ENCODE results near the gene CXXC5.

DNA sequence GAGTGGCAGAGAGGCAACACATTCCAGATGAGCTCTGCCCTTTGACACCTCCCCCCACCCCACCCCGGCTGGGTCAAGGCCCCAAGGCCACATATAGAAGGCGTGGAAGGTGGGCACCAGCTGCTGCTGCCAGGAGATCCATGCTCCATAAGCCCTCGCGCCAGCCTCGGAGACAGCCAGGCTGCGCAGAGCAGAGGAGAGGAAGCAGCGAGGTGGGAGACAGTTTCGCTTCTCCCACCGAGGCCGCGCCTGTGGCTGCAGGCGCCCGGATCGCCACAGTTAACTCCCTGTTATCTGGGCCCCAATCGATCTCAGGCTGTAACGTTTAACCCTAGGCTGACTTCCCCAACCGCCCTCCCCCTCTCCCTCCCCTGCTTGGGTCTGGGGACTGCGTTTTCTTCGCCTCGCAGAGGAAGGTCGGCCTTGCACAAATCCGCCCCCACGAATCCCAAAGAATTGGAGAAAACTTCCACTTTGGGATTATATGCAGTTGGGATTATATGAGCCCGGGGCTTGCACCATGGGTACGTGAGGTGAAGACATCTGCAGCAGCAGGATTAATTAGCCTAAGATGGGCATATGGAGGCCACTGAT is 1.1 kb upstream of the CXXC5 start:
- TF ChIP-seq, protein P1, sequence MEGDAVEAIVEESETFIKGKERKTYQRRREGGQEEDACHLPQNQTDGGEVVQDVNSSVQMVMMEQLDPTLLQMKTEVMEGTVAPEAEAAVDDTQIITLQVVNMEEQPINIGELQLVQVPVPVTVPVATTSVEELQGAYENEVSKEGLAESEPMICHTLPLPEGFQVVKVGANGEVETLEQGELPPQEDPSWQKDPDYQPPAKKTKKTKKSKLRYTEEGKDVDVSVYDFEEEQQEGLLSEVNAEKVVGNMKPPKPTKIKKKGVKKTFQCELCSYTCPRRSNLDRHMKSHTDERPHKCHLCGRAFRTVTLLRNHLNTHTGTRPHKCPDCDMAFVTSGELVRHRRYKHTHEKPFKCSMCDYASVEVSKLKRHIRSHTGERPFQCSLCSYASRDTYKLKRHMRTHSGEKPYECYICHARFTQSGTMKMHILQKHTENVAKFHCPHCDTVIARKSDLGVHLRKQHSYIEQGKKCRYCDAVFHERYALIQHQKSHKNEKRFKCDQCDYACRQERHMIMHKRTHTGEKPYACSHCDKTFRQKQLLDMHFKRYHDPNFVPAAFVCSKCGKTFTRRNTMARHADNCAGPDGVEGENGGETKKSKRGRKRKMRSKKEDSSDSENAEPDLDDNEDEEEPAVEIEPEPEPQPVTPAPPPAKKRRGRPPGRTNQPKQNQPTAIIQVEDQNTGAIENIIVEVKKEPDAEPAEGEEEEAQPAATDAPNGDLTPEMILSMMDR (conservative IDR thresholded peaks at IDR 0.05 in 1 of 2, IDR thresholded peaks at IDR 0.05 in 1 of 2; ENCODE audit: extremely low read depth in 1 of 2, insufficient read depth in 1 of 2, low read depth in 1 of 2, low read length in 2 of 2), result no peak
- no peak for TF ChIP-seq EZH2 (IDR thresholded peaks at IDR 0.05; ENCODE audit: borderline replicate concordance, low read length)
